B cell (primary cell): ENCODE measurements around the gene PPP2R5C. TPM values are rescaled to one million over a fixed set of nuclear protein-coding genes. Genes with fewer than 3 reads are reported as not detected.
A peak's percentile ranks its signal among the peaks of the same experiment; 100 is the strongest.

Source experiments
- ATAC-seq: fragments of 200-7000 bp; cut with Tn5 transposase; one replicate; pipeline ENCODE4 v1.10.0; 2021; ENCODE audit warnings: low read depth, mild to moderate bottlenecking, moderate number of reproducible peaks, moderate library complexity
- CTCF ChIA-PET: fragments of 350-600 bp; sonication (Branson Sonifier 250); formaldehyde crosslinking; loops from one replicate; lab custom pipeline; 2021; ENCODE audit warnings: antibody characterized with exemption, inconsistent platforms; lab: Charles Lee
- POLR2A ChIA-PET: fragments of 350-600 bp; sonication (Branson Sonifier 250); formaldehyde crosslinking; loops from one replicate; lab custom pipeline; 2021; ENCODE audit warnings: antibody characterized with exemption; lab: Charles Lee
- DNase-seq: peaks from one replicate; pipeline ENCODE4 v3.0.0; 2013
- H2AFZ ChIP-seq: 2 replicates; pipeline ENCODE4 v1.6.1; 2012; ENCODE audit warnings: mild to moderate bottlenecking, low read depth, low read length; ENCODE audit not compliant: insufficient read depth, poor library complexity, severe bottlenecking
- H3K27ac ChIP-seq, 2 donors: 1 replicate in 1 of 2; 2 replicates in 1 of 2; pipeline ENCODE4 v1.5.1; 2012 to 2013; ENCODE audit warnings: low read length in 2 of 2, mild to moderate bottlenecking in 2 of 2, moderate library complexity in 1 of 2
- H3K27me3 ChIP-seq, 4 experiments: fragments of 200-600 bp in 1 of 4; sonication (generic) in 1 of 4; replicated peaks in 1 of 4; 1 replicate in 2 of 4; 2 replicates in 2 of 4; pipeline versions ENCODE4 v1.6.1 to v1.7.0; 2013 to 2016; ENCODE audit warnings: low read length in 3 of 4, mild to moderate bottlenecking in 2 of 4, mixed read lengths in 1 of 4, moderate library complexity in 1 of 4; ENCODE audit not compliant: insufficient read depth in 4 of 4, control insufficient read depth in 3 of 4; ENCODE audit errors: control extremely low read depth in 1 of 4
- H3K36me3 ChIP-seq, 2 experiments: replicated peaks in 1 of 2; 1 replicate in 1 of 2; 2 replicates in 1 of 2; pipeline versions ENCODE4 v1.6.1 to v1.7.1; 2013; ENCODE audit warnings: low read length in 1 of 2; ENCODE audit not compliant: insufficient read depth in 2 of 2, control insufficient read depth in 1 of 2; ENCODE audit errors: control extremely low read depth in 1 of 2, extremely low read depth in 1 of 2
- H3K4me1 ChIP-seq, 2 donors: fragments of 200-600 bp in 1 of 2; sonication (generic) in 1 of 2; 1 replicate in 1 of 2; 2 replicates in 1 of 2; pipeline versions ENCODE4 v1.5.1 to v1.6.1; 2013 to 2017; ENCODE audit warnings: low read length in 2 of 2; ENCODE audit not compliant: control insufficient read depth in 2 of 2, insufficient read depth in 2 of 2
- H3K4me2 ChIP-seq: replicated peaks from 2 replicates; pipeline ENCODE3; 2012; ENCODE audit warnings: mild to moderate bottlenecking, low read depth, low read length; ENCODE audit not compliant: poor library complexity, severe bottlenecking
- H3K4me3 ChIP-seq, 5 experiments: fragments of 200-600 bp in 1 of 5; sonication (generic) in 1 of 5; 1 replicate in 3 of 5; 2 replicates in 2 of 5; pipeline versions ENCODE4 v1.5.1 to v1.7.0; 2011 to 2016; ENCODE audit warnings: low read length in 4 of 5, mild to moderate bottlenecking in 4 of 5, low read depth in 2 of 5, control low read depth in 1 of 5, moderate library complexity in 1 of 5; ENCODE audit not compliant: insufficient read depth in 1 of 5; ENCODE audit errors: control extremely low read depth in 1 of 5, extremely low read depth in 1 of 5
- H3K79me2 ChIP-seq: fragments of 200-600 bp; sonication (generic); one replicate; pipeline ENCODE4 v1.6.0; 2016; ENCODE audit warnings: low read length; ENCODE audit not compliant: control insufficient read depth, insufficient read depth
- H3K9ac ChIP-seq: fragments of 200-600 bp; sonication (generic); 2 replicates; pipeline ENCODE4 v1.6.1; 2017; ENCODE audit warnings: mild to moderate bottlenecking, low read length, moderate library complexity
- H3K9me3 ChIP-seq, 3 donors: one replicate each; pipeline versions ENCODE4 v1.6.1 to v1.7.1; 2013; ENCODE audit warnings: low read length in 2 of 3; ENCODE audit not compliant: control insufficient read depth in 2 of 3, insufficient read depth in 1 of 3; ENCODE audit errors: control extremely low read depth in 1 of 3
- H4K20me1 ChIP-seq: 2 replicates; pipeline ENCODE4 v1.6.0; 2012; ENCODE audit warnings: mild to moderate bottlenecking, low read length; ENCODE audit not compliant: insufficient read depth, control insufficient read depth, poor library complexity, severe bottlenecking
- H3K27ac Mint-ChIP-seq: one replicate; pipeline ENCODE4 v1.8.0; 2021; ENCODE audit warnings: mixed read lengths
- H3K27me3 Mint-ChIP-seq: one replicate; pipeline ENCODE4 v1.8.0; 2021; ENCODE audit warnings: mixed read lengths
- H3K4me1 Mint-ChIP-seq: one replicate; pipeline ENCODE4 v1.8.0; 2021; ENCODE audit warnings: mixed read lengths
- H3K4me3 Mint-ChIP-seq: one replicate; pipeline ENCODE4 v1.8.0; 2021; ENCODE audit warnings: mixed read lengths
- H3K9me3 Mint-ChIP-seq: one replicate; pipeline ENCODE4 v1.8.0; 2022; ENCODE audit warnings: mixed read lengths; ENCODE audit not compliant: insufficient read depth
- EZH2 ChIP-seq: IDR thresholded peaks from 2 replicates; pipeline ENCODE4 v1.6.1; 2012; ENCODE audit warnings: borderline replicate concordance, low read depth, mild to moderate bottlenecking, moderate library complexity, low read length; ENCODE audit not compliant: insufficient read depth, poor library complexity, severe bottlenecking
- WGBS: methylation state at CpG from one replicate; pipeline ENCODE4 v1.1.5; 2013; ENCODE audit warnings: missing lambda C conversion rate; ENCODE audit not compliant: insufficient coverage; 5-methylcytosine and 5-hydroxymethylcytosine counted together
- intact Hi-C: fragments of 100-400 bp; cut with micrococcal nuclease; formaldehyde crosslinking; loops from one replicate; pipeline ENCODE4 v1.10.0; 2022
- polyA plus RNA-seq: library from polyadenylated mRNA; depleted of rRNA; stranded (reverse); fragments of >200 nt; gene quantifications from 2 replicates; pipeline ENCODE4 v1.2.3, GENCODE V29; 2012
- total RNA-seq, 2 donors: library from RNA; stranded (reverse); fragments of 120-200 nt in 1 of 2; gene quantifications; 1 replicate in 1 of 2; 2 replicates in 1 of 2; pipeline versions ENCODE4 v1.2.3 to v1.2.4, GENCODE V29; 2013 to 2022
- TF ChIP-seq, protein P1 (sequence below): fragments of 200-600 bp; IDR thresholded peaks from one replicate; pipeline ENCODE4 v1.8.0; 2022; ENCODE audit warnings: antibody characterized with exemption, mild to moderate bottlenecking

PPP2R5C gene
- total and polyA plus RNA-seq, 2 donors (not counting 1 experiment from before 2014, with no cell fraction given) = 91.7 to 330 TPM

DNA sequence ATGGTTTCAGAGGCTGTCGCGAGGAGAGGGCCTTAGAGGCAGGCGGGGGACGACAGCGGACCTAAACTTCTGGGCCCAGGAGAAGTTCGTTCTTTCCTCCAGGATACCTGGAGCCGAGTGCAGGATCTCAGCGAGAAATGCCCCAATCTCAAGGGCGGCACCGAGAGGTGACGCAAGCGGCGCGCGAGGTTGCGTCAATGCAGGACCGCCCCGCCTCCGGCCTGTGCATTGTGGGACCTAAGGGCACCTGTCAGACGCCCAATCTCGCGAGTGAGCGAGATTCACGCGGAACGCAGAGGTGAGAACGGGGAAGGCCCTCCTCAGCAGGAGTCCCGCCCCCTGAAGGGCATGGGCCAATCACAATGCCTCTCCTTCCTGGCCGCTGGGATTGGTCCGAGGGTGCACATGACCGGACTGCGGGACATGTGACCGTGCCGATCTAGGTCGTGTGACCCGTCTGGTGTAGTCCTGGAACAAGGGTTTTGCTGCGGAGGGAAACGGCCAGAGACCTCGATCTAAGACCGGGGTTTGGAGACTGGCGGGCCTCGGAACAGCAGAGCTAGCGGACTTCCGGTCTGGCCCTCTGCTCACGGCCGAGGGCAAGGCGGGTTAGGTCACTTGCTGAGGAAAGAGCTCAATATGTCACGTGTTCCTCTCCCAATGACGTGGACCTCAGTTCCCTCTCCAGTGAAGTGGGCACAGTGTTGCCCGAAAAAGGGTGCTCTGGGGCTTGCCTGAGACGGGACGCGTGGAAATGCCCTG is 186.6 kb downstream of the PPP2R5C start:
- H3K27me3 Mint-ChIP-seq = peaks cover 25% of the 10 kb centered on the region
- peaks cover 23% of the 10 kb centered on the region for H3K4me1 Mint-ChIP-seq
- intact Hi-C loops = loop anchor here (1.0 to 10.0 kb wide), 11 partner anchors 16 to 1897 kb away; partner anchors contain the start of genes DYNC1H1, HSP90AA1, MOK and PPP1R13B
- peak overlapping the region; percentile 80 to 99 (median 91) for H3K4me3 ChIP-seq
- H3K9me3 Mint-ChIP-seq = no peaks in the 10 kb centered on the region
- H3K27ac Mint-ChIP-seq = peak overlapping the region; percentile 99
- H3K36me3 ChIP-seq = no peaks in the 10 kb centered on the region
- WGBS = under 1% methylated on average over 53 of the region's 53 CpGs
- TF ChIP-seq, protein P1, sequence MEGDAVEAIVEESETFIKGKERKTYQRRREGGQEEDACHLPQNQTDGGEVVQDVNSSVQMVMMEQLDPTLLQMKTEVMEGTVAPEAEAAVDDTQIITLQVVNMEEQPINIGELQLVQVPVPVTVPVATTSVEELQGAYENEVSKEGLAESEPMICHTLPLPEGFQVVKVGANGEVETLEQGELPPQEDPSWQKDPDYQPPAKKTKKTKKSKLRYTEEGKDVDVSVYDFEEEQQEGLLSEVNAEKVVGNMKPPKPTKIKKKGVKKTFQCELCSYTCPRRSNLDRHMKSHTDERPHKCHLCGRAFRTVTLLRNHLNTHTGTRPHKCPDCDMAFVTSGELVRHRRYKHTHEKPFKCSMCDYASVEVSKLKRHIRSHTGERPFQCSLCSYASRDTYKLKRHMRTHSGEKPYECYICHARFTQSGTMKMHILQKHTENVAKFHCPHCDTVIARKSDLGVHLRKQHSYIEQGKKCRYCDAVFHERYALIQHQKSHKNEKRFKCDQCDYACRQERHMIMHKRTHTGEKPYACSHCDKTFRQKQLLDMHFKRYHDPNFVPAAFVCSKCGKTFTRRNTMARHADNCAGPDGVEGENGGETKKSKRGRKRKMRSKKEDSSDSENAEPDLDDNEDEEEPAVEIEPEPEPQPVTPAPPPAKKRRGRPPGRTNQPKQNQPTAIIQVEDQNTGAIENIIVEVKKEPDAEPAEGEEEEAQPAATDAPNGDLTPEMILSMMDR = no peak
- TF ChIP-seq EZH2 = no peak
- no peaks in the 10 kb centered on the region for H3K9me3 ChIP-seq
- peak overlapping the region; percentile 97 for H3K4me3 Mint-ChIP-seq
- ATAC-seq (peak; percentile 96), DNase-seq (peak; percentile 100)
- peaks cover 0 to 13% (median 2%) of the 10 kb centered on the region in 4 experiments for H3K27me3 ChIP-seq
- H2AFZ ChIP-seq = peak overlapping the region; percentile 84
- CTCF ChIA-PET = interaction anchor here (0.6 to 2.9 kb wide), 10 partner anchors 10 to 369 kb away, joined by 3 to 14 read pairs (median 4); no protein-coding TSS in a partner anchor
- H3K27ac ChIP-seq = peak overlapping the region; percentile 97 to 99
- POLR2A ChIA-PET = interaction anchor here (0.6 to 2.1 kb wide), 9 partner anchors 9 to 662 kb away, joined by 3 to 21 read pairs (median 5); partner anchors contain the start of gene DYNC1H1
- H3K4me2 ChIP-seq = peak overlapping the region; percentile 96
- peak overlapping the region; percentile 96 for H3K9ac ChIP-seq
- peaks cover 13% of the 10 kb centered on the region for H3K79me2 ChIP-seq
- peaks cover 10 to 18% of the 10 kb centered on the region in 2 donors for H3K4me1 ChIP-seq
- no peaks in the 10 kb centered on the region for H4K20me1 ChIP-seq
